Neural cell (in vitro differentiated cells): Measurements from ENCODE around the gene MYO18B.

ENCODE experiments used
- CTCF ChIP-seq: fragments of 450-650 bp; IDR thresholded peaks from 2 replicates; pipeline ENCODE4 v1.5.1; 2014; ENCODE audit warnings: antibody characterized with exemption, mild to moderate bottlenecking, moderate library complexity; ENCODE audit not compliant: poor library complexity, severe bottlenecking
- EZH2 ChIP-seq: fragments of 200-600, 300-800 bp; shearing (Covaris generic), sonication (generic); IDR thresholded peaks from 2 replicates; pipeline ENCODE4 v1.6.1; 2014; ENCODE audit warnings: antibody characterized with exemption, low read length, borderline replicate concordance, mild to moderate bottlenecking; ENCODE audit not compliant: insufficient read depth, poor library complexity, severe bottlenecking
- POLR2AphosphoS5 ChIP-seq: IDR thresholded peaks from 2 replicates; pipeline ENCODE4 v1.6.1; 2012

GRCh38 chr22:25775531-25775930 lies 33.5 kb downstream of the MYO18B start:
- TF ChIP-seq EZH2 (no peak), CTCF (no peak), POLR2AphosphoS5 (no peak)
